GM10847 (cell line): ENCODE results near the gene MEIS3.

ENCODE experiments used
- POLR2A ChIP-seq: IDR thresholded peaks from 2 replicates; pipeline ENCODE4 v1.6.1; 2011; ENCODE audit not compliant: insufficient read length; ENCODE audit errors: extremely low read depth

Gene MEIS3

GRCh38 chr19:47443331-47443730, 24.0 kb upstream of the MEIS3 start:
- TF ChIP-seq POLR2A = no peak

GRCh38 chr19:47438793-47439220, 19.5 kb upstream of the MEIS3 start:
- TF ChIP-seq POLR2A = no peak

GRCh38 chr19:47437500-47437899, 18.2 kb upstream of the MEIS3 start:
- TF ChIP-seq POLR2A = no peak

- no peak for TF ChIP-seq POLR2A
Observed at GRCh38 chr19:47436712-47437401, 17.5 kb upstream of the MEIS3 start.

GRCh38 chr19:47435883-47436417, 16.6 kb upstream of the MEIS3 start:
- TF ChIP-seq POLR2A = no peak

GRCh38 chr19:47435196-47435595, 15.9 kb upstream of the MEIS3 start:
- TF ChIP-seq POLR2A = no peak

GRCh38 chr19:47434088-47434487, 14.8 kb upstream of the MEIS3 start:
- TF ChIP-seq POLR2A = no peak

GRCh38 chr19:47433121-47433520, 13.8 kb upstream of the MEIS3 start:
- no peak for TF ChIP-seq POLR2A

GRCh38 chr19:47432499-47432898, 13.2 kb upstream of the MEIS3 start:
- no peak for TF ChIP-seq POLR2A

- TF ChIP-seq POLR2A = no peak
Observed at GRCh38 chr19:47432091-47432490, 12.8 kb upstream of the MEIS3 start.

- TF ChIP-seq POLR2A = no peak
Observed at GRCh38 chr19:47430041-47430802, 10.9 kb upstream of the MEIS3 start.

- no peak for TF ChIP-seq POLR2A
Observed at GRCh38 chr19:47429140-47429793, 9.9 kb upstream of the MEIS3 start.

- no peak for TF ChIP-seq POLR2A
Observed at GRCh38 chr19:47428177-47428894, 9.0 kb upstream of the MEIS3 start.

- TF ChIP-seq POLR2A = no peak
Observed at GRCh38 chr19:47427241-47428176, 8.2 kb upstream of the MEIS3 start.
